Upper lobe of right lung (tissue), 1 donor: ENCODE results near the gene MYZAP. TPM values are rescaled to one million over a fixed set of nuclear protein-coding genes. Genes with fewer than 3 reads are reported as not detected.
A peak's percentile ranks its signal among the peaks of the same experiment; 100 is the strongest.

ENCODE experiments used
- ATAC-seq: fragments of 200-7000 bp; cut with Tn5 transposase; one replicate; pipeline ENCODE4 v1.9.1; 2020; ENCODE audit warnings: mild to moderate bottlenecking, moderate library complexity
- DNase-seq: peaks from one replicate; pipeline ENCODE4 v3.0.0-alpha.2; 2020
- H3K27ac ChIP-seq: fragments of 200-600 bp; one replicate; pipeline ENCODE4 v1.8.0; 2022
- H3K27me3 ChIP-seq: fragments of 200-600 bp; one replicate; pipeline ENCODE4 v1.8.0; 2022; ENCODE audit warnings: mild to moderate bottlenecking
- H3K36me3 ChIP-seq: fragments of 200-600 bp; one replicate; pipeline ENCODE4 v1.8.0; 2022
- H3K4me1 ChIP-seq: fragments of 200-600 bp; one replicate; pipeline ENCODE4 v1.8.0; 2022
- H3K4me3 ChIP-seq: fragments of 200-600 bp; one replicate; pipeline ENCODE4 v1.8.0; 2022; ENCODE audit warnings: mild to moderate bottlenecking
- H3K9me3 ChIP-seq: fragments of 200-600 bp; one replicate; pipeline ENCODE4 v1.8.0; 2022
- CTCF ChIP-seq: fragments of 200-600 bp; IDR thresholded peaks from one replicate; pipeline ENCODE4 v1.8.0; 2022; ENCODE audit warnings: antibody characterized with exemption
- intact Hi-C: fragments of 100-400 bp; cut with DNase I; formaldehyde crosslinking; loops from one replicate; pipeline ENCODE4 v1.11.0; 2022
- total RNA-seq: library from RNA; stranded (reverse); fragmentation: NEBNext Ultra II Directional; extraction: Animal tissue kit (Norgen Biotek cat#: 25700); gene quantifications from one replicate; pipeline ENCODE4 v1.2.1, GENCODE V29; 2021
- donor health status: DM: no; HTN: yes; CAD: no; lungs with severe emphysema.

Gene MYZAP
- total RNA-seq, 1 donor from 2014 or later, result 30.9 TPM

DNA sequence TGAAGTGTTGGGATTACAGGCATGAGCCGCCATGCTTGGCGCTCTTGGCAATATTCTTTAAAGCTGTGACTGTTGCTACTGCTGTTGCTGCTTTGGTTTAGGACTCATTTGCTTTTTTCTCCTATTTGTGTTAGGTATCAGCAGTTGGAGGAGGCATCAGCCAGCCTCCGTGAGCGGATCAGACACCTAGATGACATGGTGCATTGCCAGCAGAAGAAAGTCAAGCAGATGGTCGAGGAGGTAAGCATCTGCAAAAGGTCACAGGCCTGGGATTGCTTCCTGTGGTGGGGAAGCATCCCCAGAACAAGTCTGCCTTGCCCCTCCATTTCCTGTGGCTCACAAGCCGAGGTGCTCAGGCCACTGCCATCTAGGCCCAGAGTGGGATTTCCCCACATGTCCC, 47.6 kb downstream of the MYZAP start:
- intact Hi-C loops, result no loop called here
- Histone ChIP-seq H3K27ac (no peak overlapping the region), H3K4me3 (no peak overlapping the region), H3K36me3 (no peaks in the 10 kb centered on the region), H3K27me3 (no peaks in the 10 kb centered on the region), H3K9me3 (no peaks in the 10 kb centered on the region), H3K4me1 (no peaks in the 10 kb centered on the region)
- no peak for TF ChIP-seq CTCF
- ATAC-seq (no peak), DNase-seq (no peak)

GRCh38 chr15:57640930-57641682, 49.4 kb downstream of the MYZAP start:
- ATAC-seq, result no peak
- no peaks in the 10 kb centered on the region for H3K36me3 ChIP-seq
- peak; percentile 14 for TF ChIP-seq CTCF
- H3K4me1 ChIP-seq, result no peaks in the 10 kb centered on the region
- intact Hi-C loops, result no loop called here
- no peak for DNase-seq
- H3K27ac ChIP-seq, result no peak overlapping the region
- no peaks in the 10 kb centered on the region for H3K27me3 ChIP-seq
- H3K4me3 ChIP-seq, result no peak overlapping the region
- H3K9me3 ChIP-seq, result no peaks in the 10 kb centered on the region

- Histone ChIP-seq H3K27me3 (no peaks in the 10 kb centered on the region), H3K9me3 (no peaks in the 10 kb centered on the region), H3K36me3 (no peaks in the 10 kb centered on the region), H3K4me1 (no peaks in the 10 kb centered on the region), H3K4me3 (no peak overlapping the region), H3K27ac (no peak overlapping the region)
- no peak for TF ChIP-seq CTCF
- intact Hi-C loops, result no loop called here
- ATAC-seq, result no peak
- no peak for DNase-seq
These were observed 52.1 kb downstream of the MYZAP start for GRCh38 chr15:57643826-57644225.

DNA sequence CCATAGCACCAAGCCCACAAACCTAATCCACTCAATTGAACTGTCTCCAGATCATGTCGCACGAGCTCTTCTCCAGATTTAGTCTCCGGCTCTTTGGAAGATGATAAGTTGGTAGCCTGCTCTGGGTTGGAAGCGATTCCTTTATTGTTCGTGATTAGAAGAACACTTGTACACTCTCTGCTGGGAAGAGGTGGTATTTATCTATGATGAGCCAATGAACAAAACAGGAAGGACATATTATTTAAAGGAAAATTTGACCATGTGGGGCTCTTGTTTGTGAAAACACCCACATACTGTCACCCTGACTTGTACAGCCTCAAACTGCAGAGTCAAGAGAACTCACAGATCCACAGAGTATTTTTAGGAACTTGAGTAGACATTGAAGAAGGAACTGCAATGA, 54.4 kb downstream of the MYZAP start:
- DNase-seq (no peak), ATAC-seq (no peak)
- Histone ChIP-seq H3K27ac (no peak overlapping the region), H3K27me3 (no peaks in the 10 kb centered on the region), H3K4me3 (no peak overlapping the region), H3K36me3 (no peaks in the 10 kb centered on the region), H3K4me1 (no peaks in the 10 kb centered on the region), H3K9me3 (no peaks in the 10 kb centered on the region)
- intact Hi-C loops, result no loop called here
- TF ChIP-seq CTCF, result no peak

DNA sequence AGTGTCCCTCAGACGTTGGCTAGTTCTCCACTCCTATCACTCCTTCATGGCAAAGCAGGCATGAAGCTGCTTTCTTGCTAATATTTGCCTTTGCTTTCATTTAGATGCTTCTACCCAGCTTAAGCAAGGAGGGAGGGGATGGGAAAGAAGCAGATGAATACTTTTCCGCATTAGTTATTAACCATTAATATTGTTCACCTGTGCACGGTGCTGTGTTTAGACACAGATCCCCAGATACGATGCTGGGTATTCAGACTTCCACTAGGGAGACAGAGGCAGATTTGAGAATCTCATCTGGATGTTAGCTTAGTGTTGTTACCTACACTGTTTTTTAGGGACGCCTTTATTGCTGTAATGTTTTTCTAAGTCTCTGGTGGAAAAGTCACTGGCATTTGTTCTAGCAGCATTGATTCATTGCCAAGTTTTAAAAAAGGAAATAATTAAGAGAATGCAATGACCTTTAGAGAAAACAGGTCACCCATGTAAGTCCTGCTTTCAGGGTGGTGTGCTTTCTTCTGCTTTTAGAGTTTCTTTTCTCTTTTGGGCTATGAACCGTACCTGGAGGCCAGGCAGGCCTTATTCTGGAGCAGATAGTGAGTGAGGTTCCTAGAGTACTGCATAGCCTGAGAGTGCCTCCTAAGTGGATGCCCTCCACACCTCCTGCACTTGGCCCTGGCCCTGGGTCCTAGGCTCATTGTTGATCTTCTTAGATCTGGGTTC, 55.5 kb downstream of the MYZAP start:
- no peak for DNase-seq
- intact Hi-C loops, result no loop called here
- H3K4me3 ChIP-seq, result no peak overlapping the region
- H3K27me3 ChIP-seq, result no peaks in the 10 kb centered on the region
- H3K9me3 ChIP-seq, result no peaks in the 10 kb centered on the region
- TF ChIP-seq CTCF, result no peak
- H3K36me3 ChIP-seq, result no peaks in the 10 kb centered on the region
- no peak overlapping the region for H3K27ac ChIP-seq
- ATAC-seq, result peak; percentile 46
- H3K4me1 ChIP-seq, result no peaks in the 10 kb centered on the region
